HG03460 (cell line): ENCODE results near the gene CYFIP1.
"Not testable (repeated sequence)": the region's sequence is repeated elsewhere in the genome, so short reads cannot be mapped to it uniquely, and the experiment has no call there.

Source experiments
- ATAC-seq: cut with Tn5 transposase; IDR thresholded peaks from one replicate; pipeline ENCODE4 v1.9.1; 2021; ENCODE audit not compliant: unreplicated experiment

Gene CYFIP1

DNA sequence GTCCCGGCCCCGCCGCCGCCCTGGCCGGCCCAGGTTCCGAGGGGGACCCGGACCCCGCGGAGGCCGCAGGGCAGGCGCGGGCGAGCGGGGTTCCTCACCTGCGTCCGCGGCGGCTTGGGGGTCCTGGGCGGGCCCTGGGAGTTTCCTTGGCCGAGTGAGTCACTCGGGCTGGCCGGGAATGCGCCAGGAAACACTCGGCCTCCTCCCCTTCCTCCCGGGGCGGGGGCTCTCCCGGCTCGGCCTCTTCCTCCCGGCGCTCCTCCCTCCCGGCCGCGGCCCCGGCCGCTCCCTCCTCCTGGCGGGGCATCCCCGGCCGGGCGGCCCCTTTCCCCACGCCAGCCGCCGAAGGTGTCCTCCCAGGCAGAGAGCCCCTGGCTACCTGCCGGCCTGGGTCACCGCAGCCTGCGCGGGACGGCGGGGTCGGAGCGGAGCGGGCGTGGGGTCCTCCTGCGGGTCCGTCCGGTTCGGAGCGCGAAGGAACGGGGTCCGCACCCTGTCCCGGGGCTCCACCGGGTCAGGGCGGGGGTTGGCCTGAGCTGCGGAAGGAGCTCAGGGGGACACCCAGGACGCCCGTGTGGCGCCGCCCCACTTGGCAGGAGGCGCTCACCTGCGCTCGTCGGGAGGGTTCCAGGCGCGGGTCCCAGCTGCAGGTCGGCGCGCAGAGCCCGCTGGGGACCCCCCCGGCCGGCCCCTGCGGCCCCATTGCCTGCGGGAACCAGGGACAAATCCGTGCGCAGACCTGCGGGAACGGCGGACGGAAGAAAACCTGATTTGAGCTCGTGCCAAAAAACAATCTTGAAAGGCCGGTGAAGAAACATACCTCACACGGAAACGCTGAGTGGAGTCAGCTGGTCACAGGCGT, at the start of gene CYFIP1:
CYFIP1 (minus strand) TSS at position 180 of the 862 bp plus-strand sequence. CDS start 33,083 bp downstream, outside the sequence.
- peak; percentile 61 for ATAC-seq

DNA sequence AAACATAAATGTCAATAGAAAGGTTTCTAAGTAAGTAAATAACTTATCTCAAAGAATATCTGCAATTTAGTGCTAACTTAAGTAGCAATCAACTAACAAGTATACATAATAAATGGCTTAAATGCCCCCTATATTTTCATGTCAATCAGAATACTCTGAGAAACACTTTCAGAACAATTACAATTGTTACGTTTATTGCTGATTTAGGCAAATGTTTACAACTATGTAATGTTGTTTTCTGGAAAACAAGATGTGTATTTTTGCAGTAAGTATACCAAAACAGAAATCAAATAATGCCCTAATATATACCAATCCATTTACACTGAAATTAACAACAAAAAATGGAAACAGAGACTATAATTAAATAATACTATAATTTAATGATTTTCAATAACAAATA, 46.0 kb upstream of the CYFIP1 start:
- no peak for ATAC-seq

DNA sequence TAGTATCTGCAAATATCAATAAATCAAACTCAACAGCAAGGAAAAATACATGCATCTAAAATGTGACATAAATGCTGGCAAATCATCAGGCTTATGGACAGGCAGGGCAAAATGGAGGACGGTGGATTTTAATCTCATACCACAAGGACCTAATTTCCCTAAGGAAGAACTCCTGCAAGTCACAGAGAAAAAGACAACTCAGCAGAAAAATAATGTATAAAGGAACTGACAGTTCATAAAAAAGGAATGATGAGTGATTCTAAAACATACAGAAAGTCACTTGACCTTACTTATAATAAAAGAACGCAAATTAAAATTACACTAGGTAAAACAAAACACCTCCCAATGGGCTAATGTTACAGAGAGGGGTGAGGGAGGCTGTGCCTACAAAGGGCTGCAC, 42.0 kb upstream of the CYFIP1 start:
- no peak for ATAC-seq

DNA sequence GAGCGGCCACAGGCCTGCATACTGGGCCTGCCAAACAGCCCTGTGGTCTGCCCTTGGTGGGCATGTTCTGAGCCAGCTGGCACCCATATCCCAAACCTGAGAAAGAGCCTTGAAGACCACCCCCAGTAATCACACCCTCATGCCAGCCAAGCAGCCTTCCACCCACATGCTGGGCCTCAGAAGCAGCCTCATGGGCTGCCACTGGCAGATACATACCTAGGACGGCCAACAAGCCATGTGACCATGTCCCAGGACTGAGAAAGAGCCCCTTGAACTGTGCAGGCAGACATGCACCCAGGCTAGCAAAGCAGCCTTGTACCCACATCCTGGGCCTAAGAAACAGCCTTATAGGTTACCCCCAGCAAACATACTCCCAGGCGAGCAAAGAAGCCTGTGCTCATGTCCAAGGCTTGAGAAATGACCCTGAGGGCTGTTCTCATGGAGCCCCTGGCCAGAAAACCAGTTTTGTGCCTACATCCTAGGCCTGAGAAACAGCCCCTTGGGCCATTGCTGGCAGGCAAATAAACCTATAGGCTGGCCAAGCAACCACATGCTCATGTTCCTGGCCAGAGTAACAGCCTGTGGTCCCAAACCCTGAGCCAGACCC, 34.3 kb upstream of the CYFIP1 start:
- ATAC-seq = no peak

DNA sequence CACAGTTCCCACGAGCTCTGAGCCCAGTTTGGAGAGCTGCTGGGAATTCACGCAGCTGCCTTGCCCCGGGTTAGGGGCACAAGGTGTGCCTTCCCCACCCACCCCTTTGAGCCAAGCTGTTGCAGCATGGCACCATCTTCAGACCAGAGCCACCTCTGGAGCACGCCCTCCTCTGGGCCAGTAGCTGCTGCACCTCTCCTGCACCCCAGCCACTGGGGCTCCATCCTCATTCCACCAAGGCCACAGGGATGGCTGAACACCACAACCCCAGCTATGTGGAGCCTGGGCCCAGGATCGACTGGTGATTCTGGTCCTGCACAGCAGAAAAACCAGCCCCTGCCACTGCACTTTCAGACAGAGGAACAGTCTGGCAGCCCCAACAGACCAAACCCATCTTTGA, 33.5 kb upstream of the CYFIP1 start:
- no peak for ATAC-seq

DNA sequence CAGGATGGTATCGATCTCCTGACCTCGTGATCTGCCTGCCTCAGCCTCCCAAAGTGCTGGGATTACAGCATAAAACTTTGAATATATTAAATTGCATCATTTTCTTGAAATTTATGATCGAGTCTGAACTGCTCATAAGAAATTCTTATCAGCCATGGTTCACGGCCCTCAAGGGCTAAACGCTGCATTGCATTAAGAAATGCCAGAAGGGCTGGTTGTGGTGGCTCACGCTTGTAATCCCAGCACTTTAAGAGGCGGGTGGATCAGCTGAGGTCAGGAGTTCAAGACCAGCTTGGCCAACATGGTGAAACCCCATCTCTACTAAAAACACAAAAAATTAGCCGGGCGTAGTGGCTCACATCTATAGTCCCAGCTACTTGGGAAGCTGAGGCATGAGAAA, 32.4 kb upstream of the CYFIP1 start:
- ATAC-seq = not testable (repeated sequence)

DNA sequence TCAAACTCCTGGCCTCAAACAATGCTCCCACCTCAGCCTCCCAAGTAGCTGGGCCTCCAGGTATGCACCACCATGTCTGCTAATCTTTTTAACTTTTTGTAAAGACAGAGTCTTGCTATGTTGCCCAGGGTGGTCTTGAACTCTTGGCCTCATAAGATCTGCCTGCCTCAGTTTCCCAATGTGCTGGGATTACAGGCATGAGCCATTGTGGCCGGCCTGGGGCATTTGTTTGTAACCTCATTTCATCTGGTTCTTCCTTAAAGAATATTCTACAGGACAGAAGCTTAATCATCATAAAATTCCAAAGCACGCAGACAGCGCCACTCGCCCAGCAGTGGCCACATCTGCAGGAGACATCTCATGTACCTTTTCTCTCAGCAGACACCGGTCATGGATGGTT, 23.6 kb upstream of the CYFIP1 start:
- ATAC-seq = no peak

DNA sequence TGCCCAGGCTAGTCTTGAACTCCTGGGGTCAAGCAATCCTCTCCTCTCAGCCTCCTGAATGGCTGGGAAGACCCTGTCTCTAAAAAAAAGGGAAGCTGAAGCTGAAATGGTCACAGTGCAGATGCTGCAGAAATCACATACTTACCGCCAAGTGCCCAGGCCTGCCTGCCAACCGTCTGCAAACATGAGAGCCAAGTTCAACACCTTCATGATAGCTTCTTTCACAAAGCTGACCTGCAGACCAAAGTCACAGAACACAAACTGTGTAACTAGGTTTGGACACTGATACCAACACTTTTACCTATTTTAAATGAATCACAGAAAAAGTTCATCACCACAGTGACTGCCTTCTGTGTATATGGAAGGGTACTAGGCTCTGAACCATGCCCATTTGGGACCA, 22.8 kb upstream of the CYFIP1 start:
- ATAC-seq = no peak

DNA sequence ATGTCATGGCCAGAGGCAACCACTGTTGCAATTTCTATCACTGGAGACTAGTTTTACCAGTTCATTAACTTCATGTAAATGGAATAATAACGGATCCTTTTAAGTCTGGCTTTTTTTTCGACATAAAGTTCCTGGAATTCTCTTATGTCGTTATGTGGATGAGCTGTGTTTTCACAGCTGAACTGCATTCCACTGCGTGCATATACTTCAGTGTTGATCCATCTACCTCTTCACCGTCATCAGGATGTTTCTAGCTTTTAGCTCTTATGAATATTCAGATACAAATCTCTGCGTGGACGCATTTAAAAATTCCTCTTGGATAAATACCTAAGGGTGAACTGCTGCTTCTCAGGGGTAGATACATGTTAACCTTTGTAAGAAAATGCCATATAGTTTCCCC, 15.6 kb upstream of the CYFIP1 start:
- no peak for ATAC-seq

DNA sequence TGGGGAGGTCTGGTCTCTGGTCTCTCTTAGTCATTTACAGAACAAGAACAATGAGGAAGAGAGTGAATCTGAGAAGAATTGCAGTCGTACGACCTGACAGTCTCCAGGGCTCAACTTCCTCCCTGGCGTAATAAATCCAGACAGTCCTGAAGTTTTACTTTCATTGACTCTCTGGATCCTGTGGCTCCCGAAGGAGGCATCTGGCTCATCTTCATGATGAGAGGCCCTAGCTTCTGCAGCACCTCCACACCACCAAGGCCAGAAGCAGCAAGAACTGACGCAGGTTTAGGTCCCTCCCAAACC, 11.8 kb upstream of the CYFIP1 start:
- ATAC-seq = no peak

DNA sequence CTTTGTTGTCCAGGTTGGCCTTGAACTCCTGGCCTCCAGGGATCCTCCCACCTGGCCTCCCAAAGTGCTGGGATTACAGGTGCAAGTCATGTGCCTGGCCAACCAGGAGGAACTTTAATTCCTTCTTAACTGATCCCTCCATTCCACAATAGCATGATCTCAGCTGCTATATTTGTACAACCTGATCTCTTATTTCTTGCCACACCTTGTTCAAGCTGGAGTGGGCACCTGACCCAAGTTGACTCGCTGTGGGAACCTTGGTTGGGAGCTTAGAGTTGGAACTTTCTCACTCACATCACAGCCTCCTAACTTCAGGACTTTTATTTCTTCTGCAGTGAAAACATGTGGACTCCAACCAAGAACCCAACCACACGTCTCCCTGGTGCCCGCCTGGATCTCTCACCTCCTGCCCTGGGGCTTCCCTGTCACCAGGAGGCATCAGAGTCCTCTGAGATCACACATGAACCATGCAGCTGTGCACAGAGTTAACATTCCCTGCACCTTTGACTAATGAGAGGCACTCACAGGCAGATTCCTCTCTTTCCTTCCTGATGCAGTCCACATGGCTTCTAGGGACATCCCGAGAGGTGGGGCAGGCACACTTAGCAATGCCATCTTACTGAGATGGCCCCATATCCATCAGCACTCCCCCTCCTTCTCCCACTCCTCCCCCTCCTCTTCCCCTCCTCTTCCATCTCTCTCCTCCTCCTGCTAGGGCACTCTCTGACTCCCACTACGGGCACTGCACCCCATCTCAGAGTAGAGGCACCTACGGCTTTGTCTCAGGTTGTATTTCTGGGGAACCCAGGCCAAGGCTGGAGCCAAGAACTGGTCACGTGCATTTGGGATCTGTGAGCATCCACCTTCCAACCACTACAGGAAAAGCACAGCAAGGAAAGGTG, 9.7 kb upstream of the CYFIP1 start:
- no peak for ATAC-seq

DNA sequence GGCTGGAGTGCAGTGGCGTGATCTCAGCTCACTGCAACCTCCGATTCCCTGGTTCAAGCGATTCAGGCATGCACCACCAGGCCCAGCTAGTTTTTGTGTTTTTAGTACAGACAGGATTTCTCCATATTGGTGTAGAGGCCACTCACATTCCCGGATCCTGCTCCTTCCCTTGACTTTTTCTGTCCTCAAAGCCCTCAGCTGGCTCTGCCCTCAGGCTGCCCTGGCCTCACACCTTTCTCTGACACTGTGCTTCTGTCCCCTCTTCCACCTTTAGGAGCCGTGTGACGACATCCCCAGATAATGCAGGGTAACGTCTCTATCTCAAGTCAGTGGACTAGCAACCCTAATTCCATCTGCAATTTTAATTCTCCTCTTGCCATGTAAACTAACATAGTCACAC, 8.6 kb upstream of the CYFIP1 start:
- no peak for ATAC-seq

DNA sequence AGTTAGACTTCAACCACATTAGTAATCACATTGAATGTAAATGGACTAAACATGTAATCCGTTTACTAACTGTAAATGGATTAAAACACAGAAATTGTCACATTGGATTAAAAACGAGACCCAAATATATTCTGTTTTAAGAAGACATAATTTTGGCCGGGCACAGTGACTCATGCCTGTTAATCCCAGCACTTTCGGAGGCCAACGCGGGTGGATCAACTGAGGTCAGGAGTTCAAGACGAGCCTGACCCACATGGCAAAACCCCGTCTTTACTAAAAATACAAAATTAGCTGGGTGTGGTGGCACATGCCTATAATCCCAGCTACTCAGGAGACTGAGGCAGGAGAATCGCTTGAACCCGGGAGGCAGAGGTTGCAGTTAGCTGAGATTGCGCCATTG, 1.8 kb upstream of the CYFIP1 start:
- not testable (repeated sequence) for ATAC-seq

DNA sequence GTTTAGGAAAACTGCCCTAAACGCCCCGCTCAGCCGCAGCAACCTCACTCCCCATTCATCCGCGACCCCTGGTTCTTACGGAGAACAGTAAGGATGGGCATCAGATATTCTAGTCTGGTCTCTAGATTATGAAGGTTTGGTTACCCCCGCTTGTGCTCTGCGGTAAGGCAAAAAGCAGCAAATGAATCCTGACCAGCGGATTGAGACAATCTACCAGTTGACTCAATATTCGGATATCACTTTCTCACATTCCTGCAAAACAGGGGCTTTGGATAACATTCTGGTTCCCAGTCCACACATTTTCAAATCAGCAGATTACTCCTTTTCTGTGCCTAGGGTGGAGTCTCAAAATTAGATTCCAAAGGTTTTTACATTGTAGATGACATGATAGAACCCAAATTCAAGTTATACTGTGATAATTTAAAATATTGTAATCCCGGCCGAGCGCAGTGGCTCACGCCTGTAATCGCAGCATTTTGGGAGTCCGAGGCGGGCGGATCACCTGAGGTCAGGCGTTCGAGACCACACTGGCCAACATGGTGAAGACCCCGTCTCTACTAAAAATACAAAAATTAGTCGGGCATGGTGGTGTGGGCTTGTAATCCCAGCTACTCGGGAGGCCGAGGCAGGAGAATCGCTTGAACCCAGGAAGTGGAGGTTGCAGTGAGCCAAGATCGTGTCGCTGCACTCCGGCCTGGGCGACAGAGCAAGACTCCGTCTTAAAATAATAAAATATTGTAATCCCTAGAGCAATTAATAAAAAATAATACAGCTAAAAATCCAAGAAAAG, 1.1 kb upstream of the CYFIP1 start:
- ATAC-seq = no peak

DNA sequence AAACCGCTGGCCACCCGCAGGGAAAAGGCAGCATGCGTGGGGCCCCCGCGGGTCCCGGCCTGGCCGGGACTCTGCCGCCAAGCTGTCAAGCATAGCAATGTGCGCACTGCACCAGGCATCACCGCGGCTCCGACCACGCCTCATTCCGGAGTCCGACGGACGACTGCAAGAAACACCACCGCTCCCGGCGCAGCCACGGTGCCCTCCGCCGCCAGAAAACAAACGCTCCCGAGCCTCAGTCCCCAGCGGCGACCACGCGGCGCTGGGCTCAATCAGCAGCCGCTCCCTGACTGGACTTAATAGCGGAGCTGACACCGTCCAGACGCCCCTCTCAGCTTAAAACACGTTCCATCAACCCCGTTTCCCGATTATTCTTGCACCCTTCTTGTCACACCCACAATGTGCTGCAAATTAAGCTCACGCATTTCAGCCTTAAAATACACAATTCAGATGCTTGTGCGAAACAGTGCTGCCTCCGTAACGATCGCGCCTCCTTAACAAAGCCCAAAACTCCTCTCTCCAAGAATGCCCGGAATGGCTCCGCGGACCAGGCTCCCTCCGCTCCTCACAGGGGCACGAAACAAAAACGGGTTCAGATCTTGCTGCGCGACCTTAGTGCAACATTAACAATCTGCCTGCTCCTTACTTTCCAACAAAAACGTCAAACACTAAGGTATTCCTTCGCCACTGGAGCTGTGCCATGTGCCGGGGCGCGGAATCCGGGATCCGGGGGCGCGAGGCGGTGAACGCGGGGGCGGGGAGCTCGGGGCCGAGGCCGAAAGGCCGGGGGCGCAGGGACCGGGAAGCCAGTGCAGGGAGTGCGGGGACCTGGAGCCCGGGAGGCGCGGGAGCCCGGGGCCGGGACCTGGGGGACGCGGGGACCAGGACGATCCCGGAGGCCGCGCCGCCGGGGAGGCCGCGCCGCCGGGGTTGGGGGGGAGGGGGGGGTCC, 655 bp downstream of the CYFIP1 start:
- peak; percentile 46 for ATAC-seq

DNA sequence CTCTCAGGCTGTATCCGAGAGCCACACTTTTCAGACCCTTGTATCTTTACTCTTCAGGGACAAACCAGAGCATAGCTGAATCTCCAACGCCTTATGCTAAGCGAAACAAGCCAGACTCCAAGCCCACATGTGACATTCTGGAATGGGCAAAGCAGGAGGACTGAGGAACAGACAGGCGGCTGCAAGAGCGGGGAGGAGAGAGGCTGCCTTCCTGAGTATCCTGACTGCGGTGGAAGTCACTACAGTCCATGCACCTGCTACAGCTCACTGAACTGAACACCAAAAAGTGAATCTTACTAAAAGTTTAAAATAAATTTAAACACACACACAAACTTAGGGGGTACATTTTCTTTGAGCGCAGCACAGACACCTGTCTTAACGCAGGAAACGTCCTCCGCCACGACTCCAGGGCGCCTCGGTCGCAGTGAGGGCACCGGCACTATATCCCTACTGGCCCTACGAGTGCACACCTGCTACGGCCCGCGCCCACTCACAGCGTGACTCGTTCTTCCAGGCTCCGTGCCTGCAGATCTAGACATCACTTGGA, 1.4 kb downstream of the CYFIP1 start:
- peak; percentile 40 for ATAC-seq

DNA sequence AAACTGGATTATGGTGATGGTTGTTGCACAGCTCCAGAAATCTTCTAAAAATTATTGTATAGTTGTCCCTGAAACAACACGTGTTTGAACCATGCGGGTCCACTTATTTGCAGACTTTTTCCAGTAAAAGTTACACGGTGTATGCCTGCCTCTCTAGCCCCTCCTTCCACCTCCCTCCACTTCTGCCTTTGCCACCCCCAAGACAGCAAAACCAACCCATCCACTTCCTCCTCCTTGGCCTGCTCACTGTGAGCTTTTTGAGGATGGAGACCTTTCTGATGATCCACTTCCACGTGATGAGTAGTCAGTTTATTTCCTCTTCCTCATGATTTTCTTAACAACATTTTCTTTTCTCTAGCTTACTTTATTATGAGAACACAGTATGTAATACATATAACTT, 5.4 kb downstream of the CYFIP1 start:
- ATAC-seq = no peak

DNA sequence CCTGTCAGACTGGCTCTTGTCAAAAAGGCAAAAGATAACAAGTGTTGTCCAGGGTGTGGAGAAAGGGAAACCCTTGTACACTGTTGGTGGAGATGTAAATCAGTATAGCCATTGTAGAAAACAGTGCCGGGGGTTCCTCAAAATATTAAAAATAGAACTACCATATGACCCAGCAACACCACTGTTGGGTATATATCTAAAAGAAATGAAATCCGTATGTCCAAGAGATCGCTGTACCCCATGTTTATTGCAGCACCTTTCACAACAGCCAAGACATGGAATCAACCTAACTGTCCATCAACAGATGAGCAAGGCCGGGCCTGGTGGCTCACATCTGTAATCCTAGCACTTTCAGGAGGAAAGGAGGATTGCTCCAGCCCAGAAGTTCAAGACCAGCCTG, 6.2 kb downstream of the CYFIP1 start:
- no peak for ATAC-seq

DNA sequence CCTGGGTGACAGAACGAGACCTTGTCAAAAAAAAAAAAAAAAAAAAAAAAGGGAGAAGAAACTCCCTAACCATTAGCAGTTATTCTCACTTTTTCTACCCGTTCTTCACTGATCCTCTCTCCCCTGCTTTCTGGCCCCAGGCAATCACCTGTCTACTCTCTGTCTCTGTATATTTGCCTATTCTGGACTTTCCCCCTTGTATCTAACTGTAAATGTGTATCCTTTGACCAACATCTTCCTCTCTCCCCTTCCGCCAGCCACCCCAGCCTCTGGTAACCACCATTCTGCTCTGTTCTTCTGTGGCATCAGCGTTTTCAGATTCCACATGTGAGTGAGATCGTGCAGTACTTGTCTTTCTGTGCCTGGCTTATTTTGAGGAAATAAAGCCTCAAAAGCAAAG, 6.9 kb downstream of the CYFIP1 start:
- peak; percentile 84 for ATAC-seq

DNA sequence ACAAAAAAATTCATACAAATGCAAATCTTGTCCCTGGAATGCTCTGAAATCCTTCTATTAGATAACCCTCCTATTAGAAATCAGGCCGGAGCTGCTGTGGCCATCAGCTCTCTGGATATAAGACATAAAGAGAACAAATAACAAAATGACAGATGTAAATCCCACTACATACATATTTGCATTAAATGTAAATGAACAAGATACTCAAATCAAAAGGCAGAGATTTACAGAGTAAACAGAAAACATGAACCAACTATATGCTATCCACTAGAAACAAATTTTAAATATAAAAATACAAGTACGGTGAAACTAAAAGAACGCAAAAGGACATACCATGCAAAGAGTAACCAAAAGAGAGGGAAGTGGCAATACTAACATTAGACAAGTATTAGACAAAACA, 10.7 kb downstream of the CYFIP1 start:
- ATAC-seq = no peak
